Measurements from ENCODE around the gene FLNA.

The FLNA gene

DNA sequence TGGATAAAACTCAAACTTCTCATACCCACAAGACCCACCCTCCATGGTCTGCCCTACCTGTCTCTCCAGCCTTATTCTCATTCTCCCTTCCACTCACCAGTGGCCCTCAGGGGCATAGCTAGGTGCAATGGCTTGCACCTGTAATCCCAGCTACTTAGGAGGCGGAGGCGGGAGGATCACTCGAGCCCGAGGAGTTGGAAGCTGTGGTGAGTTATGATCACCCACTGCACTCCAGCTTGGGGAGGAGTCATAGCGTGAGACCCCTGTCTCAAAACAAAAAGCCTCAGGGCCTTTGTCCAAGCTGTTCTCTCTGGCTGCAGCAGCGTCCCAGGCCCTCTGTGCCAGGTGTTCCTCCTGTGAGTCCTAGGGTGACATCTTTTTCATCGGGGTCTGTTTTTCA lies 62.3 kb downstream of the FLNA start:
- DNase-seq (ENCODE audit: low spot score): no peak
- TF ChIP-seq, protein P1, sequence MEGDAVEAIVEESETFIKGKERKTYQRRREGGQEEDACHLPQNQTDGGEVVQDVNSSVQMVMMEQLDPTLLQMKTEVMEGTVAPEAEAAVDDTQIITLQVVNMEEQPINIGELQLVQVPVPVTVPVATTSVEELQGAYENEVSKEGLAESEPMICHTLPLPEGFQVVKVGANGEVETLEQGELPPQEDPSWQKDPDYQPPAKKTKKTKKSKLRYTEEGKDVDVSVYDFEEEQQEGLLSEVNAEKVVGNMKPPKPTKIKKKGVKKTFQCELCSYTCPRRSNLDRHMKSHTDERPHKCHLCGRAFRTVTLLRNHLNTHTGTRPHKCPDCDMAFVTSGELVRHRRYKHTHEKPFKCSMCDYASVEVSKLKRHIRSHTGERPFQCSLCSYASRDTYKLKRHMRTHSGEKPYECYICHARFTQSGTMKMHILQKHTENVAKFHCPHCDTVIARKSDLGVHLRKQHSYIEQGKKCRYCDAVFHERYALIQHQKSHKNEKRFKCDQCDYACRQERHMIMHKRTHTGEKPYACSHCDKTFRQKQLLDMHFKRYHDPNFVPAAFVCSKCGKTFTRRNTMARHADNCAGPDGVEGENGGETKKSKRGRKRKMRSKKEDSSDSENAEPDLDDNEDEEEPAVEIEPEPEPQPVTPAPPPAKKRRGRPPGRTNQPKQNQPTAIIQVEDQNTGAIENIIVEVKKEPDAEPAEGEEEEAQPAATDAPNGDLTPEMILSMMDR (IDR thresholded peaks at IDR 0.05; ENCODE audit: extremely low read depth, missing control alignments): no peak

DNA sequence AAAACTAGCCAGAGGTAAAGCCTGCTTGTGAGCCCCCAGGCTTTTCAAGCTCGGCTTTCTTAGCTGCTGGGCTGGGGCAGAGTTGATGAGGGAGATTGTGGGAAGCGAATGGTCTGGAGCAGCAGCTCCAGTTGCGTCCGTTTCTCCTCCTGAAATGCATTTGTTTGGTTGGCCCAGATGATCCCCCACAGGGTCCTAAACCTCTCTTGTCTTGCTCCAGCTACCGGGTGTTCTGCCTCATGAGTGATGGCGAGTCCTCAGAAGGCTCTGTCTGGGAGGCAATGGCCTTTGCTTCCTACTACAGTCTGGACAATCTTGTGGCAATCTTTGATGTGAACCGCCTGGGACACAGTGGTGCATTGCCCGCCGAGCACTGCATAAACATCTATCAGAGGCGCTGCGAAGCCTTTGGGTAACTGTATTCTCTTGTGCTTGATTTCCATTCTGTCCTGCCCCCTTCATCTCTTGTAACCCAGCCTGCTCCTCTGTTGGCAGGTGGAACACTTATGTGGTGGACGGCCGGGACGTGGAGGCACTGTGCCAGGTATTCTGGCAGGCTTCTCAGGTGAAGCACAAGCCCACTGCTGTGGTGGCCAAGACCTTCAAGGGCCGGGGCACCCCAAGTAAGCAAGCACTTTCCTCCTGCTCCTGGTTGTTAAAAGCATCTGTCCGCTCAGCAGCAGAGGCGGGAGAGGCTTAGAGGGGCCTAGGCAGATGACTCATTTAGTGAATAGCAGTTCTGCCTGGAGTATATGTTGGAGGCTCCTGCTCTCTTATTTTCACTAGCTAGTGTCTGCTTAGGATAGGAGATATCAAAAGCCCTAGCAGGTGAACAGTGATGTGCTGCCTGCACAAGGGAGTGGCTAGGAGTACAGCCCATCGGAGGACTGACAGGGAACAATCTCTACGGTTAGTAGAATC lies 63.6 kb downstream of the FLNA start:
- no peak for DNase-seq (ENCODE audit: low spot score)
- TF ChIP-seq, protein P1 (IDR thresholded peaks at IDR 0.05; ENCODE audit: extremely low read depth, missing control alignments): no peak

DNA sequence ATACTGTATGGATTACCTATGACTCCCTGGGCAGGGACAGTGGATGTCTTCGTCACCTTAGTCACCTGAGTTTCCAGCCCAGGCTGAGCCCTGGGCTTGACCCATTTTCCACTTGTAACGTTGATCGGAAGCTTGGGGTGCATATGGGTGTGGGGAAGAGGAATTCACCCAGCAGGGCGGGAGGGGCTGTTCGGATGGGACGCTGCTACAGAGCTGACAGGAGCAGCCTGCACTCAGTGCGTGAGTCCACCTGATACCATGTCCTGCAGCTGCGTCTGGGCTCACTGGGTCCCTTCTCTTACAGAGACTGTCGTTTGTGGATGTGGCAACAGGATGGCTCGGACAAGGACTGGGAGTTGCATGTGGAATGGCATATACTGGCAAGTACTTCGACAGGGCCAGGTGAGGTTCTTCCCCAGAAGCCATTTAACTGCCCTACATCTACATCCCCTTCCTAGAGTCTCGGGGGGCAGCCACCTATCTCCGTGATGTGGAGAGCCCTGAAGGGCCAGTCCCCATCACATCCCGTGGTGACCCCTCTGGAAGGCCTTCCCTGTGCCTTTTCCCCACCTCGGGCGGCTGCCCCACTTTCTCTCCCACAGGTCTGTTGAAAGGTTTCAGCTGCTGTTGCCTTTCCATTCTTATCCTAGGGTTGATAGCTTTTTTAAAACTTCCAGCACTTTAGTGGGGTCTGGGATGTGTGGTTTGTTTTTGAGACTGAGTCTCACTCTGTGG lies 65.2 kb downstream of the FLNA start:
- TF ChIP-seq, protein P1 (IDR thresholded peaks at IDR 0.05; ENCODE audit: extremely low read depth, missing control alignments): no peak
- DNase-seq (ENCODE audit: low spot score): no peak

DNA sequence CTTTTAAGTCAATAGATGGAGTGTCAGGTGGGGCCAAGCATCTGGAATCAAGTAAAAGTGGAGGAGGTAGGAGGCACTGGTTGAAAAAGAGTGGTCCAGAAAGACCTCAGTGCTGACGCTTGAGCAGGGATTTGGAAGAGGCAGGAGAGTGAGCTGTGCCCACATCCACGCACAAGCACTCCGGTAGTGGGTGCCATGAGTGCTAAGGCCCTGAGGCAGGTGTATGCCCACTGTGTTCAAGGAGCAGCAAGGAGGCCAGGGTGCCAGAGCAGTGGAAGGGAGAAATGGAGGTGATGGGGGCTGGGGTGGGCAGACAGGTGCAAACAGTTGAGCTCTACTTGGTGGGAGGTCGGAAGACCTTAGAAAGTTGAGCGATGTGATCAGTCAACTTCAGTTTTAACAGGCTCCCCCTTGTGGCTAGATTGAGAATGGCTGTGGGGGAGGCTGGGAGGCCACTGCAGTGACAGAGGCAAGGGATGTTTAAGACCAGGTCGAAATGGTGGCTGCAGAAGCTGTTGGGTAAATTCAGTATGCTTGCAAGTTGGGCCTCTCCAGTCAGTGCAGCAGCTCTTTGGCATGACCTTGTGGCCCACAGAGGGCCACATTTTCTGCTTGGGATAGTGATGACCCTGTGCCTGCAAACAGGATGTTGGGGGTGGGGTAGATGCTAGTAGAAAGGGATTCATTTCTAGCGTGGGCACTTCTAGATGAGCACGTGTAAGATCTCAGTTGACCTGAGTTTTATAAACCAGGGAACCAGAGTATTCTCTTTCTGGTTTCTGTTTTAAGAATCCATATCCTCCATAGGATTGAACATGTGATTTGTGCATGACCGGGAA lies 66.1 kb downstream of the FLNA start:
- DNase-seq (ENCODE audit: low spot score): peak; percentile 48
- TF ChIP-seq, protein P1 (IDR thresholded peaks at IDR 0.05; ENCODE audit: extremely low read depth, missing control alignments): peak; percentile 64

DNA sequence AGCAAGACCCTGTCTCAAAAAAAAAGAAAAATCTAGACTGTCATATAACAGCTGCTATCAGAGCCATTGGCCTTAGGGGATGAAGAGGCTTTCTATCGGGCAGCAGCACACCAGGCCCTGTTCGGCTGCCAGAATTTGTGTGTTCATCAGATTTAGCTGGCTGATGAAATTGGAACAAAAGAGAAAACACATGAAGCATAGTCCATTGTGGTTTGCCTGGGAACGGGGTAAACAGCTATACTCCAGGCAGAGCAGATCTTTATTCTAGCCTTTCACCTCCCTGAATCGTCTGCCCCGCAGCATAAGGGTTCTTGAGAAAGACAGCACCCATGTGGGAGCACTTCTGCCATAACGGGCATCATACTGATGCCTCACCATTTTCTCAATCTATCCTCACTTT lies 67.2 kb downstream of the FLNA start:
- DNase-seq (ENCODE audit: low spot score): no peak
- TF ChIP-seq, protein P1 (IDR thresholded peaks at IDR 0.05; ENCODE audit: extremely low read depth, missing control alignments): no peak

DNA sequence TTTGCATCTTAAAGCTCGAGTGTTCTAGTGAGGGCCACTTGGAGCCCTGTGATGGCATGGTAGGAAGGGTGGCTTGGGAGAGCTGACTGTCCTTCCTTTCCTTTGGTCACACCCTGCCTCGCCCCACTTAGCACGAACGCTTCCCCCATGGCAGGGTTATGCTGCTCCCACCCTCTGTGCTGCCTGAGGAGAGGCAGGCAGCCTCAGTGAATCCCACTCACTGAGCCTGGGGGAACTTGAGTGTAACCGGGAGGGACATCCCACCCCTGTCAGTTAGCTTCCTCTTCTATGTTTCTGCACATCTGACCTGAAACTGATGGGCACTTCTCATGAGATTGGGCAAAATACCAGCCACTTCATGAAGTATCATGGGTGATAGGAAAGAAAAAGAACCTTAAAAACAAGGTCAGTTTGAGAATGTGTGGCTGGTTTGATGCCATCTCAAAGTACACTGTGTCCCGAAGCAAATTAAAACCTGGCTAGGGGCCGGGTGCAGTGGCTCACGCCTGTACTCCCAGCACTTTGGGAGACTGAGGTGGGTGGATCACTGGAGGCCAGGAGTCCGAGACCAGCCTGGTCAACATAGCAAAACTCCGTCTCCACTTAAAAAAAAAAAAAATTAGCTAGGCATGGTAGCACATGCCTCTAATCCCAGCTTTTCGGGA lies 68.8 kb downstream of the FLNA start:
- no peak for DNase-seq (ENCODE audit: low spot score)
- TF ChIP-seq, protein P1 (IDR thresholded peaks at IDR 0.05; ENCODE audit: extremely low read depth, missing control alignments): no peak

Data from GM20000 (cell line).